Measurements from ENCODE around the gene SVEP1.

DNA sequence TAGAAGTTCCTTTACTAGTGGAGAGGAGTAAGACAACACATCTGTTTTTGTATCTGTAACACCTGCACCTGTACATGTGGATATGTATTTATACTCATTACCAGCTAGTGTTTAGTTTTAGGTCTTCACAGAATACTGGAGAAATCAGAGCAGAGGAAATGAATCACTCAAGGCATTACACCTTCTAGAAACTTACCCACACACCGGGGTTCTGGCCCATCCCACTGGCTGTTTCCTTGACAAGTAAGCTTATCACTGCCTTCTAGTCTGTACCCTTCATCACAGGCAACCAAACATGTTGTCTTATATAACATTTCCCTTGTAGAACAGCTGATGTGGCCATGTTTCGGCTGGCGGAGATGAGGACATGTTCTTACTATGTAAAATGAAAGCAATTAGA is 76.7 kb downstream of the SVEP1 start:
- TF ChIP-seq ZNF70 (CRISPR knock-in tag; IDR thresholded peaks at IDR 0.05) (no peak), CREB5 (CRISPR knock-in tag; IDR thresholded peaks at IDR 0.05; ENCODE audit: low read depth) (no peak), ZFP30 (CRISPR knock-in tag; IDR thresholded peaks at IDR 0.05) (no peak), ZNF8 (CRISPR knock-in tag; IDR thresholded peaks at IDR 0.05) (no peak), ARNTL (CRISPR knock-in tag; IDR thresholded peaks at IDR 0.05; ENCODE audit: borderline replicate concordance, low read depth) (no peak), ISL1 (CRISPR knock-in tag; IDR thresholded peaks at IDR 0.05) (no peak), ZNF565 (CRISPR knock-in tag; conservative IDR thresholded peaks at IDR 0.05; ENCODE audit: low read depth) (no peak), PATZ1 (CRISPR knock-in tag; IDR thresholded peaks at IDR 0.05; ENCODE audit: borderline replicate concordance) (no peak)
- TF ChIP-seq, protein P1, sequence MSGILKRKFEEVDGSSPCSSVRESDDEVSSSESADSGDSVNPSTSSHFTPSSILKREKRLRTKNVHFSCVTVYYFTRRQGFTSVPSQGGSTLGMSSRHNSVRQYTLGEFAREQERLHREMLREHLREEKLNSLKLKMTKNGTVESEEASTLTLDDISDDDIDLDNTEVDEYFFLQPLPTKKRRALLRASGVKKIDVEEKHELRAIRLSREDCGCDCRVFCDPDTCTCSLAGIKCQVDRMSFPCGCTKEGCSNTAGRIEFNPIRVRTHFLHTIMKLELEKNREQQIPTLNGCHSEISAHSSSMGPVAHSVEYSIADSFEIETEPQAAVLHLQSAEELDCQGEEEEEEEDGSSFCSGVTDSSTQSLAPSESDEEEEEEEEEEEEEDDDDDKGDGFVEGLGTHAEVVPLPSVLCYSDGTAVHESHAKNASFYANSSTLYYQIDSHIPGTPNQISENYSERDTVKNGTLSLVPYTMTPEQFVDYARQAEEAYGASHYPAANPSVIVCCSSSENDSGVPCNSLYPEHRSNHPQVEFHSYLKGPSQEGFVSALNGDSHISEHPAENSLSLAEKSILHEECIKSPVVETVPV (CRISPR knock-in tag; IDR thresholded peaks at IDR 0.05) = no peak

Data from SK-N-SH treated with all-trans-retinoic acid at 6 μM for 48 hours (cell line).